NCI-H2227 treated with DMSO at 0.1 percent for 48 hours (cell line): ENCODE data around the gene HOXC9.

Experiments
- DNase-seq: peaks from one replicate; lab custom pipeline; 2025; lab: John Stamatoyannopoulos, UW

Gene HOXC9

DNA sequence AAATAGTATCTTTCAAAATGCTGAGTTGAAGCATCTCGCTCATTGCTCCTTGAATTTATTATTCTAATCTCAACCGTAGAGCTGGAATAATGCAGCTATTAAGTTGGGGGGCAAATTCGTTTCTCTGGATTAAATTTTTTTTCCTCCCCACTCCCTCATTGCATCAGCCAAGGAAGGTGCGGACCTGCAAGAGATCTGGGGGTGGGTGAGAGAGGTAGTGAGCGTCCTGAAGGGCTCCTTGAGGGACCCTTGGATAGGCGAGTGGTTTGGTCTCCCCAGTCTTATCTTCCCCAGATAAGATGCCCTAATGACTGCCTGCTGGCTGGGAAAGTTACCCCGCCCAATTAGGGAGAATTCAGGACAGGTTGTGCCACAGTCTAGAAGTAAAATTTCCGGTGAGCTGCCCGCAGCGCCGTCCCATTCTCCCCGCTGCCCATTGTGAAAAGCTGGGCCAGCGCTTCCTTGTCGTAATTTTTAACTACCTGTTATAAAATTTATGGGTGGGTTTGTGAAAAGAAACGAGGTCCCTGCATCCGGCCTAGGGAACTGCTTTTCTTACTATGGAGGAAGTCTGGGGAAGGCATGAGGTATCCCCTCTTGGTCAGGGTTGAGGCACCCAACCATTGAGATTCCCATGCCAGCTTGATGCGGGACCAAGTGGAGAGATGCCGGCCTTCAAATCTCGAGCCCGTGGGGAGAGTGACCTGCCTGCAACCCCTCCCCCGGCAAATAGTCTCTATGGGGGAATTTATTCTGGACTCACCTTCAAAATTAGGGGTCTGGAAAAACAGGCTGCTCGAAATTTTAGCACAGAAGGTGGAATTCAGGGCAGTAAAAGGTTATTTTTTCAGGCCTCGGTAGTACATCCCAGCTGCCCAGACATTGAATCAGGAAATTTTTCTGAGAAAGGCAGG lies 15.3 kb downstream of the HOXC9 start:
- no peak for DNase-seq

DNA sequence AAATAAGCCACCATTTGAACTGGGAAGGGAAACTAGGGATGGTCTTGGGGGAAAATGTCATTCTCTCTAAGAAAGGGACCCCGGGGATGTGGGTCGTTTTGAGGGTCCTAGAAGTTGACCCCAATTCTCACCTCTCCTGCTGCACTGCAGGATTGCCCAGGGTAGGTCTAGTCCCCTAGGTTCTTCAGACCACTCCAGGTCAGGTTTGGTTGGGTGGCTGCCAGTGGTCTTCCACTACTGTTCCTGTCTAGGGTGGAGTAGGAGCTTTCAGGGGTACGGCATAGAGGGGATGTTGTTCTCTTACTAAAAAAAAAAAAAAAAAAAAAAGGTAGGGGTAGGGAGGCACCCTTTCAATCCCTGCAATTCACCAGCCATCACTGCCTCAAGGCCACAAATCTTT lies 16.1 kb downstream of the HOXC9 start:
- no peak for DNase-seq

- DNase-seq = no peak
Observed at GRCh38 chr12:54016478-54016964, 16.6 kb downstream of the HOXC9 start.

DNA sequence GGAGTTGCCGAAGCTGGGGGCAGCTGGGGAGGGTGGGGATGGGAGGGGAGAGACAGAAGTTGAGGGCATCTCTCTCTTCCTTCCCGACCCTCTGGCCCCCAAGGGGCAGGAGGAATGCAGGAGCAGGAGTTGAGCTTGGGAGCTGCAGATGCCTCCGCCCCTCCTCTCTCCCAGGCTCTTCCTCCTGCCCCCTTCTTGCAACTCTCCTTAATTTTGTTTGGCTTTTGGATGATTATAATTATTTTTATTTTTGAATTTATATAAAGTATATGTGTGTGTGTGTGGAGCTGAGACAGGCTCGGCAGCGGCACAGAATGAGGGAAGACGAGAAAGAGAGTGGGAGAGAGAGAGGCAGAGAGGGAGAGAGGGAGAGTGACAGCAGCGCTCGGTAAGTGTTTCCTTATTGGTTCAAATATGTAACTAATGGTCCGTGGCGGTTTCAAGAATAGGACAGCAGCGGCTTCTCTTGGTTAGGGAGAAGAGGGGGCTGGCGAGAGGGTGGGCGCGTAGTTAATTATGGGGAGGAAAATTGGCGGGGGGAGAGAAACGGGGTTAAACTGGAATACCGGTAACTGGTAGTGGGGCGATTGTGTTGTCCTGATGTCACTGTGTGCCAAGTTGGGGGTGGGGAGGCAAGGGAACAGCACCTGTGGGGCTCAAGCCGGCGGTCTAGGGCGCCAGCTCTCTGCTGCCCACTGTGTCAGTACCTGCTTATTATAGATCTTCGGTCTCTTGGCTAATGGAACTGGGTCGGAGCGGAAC lies 17.2 kb downstream of the HOXC9 start:
- peak; percentile 72 for DNase-seq

- DNase-seq = peak; percentile 72
Observed at GRCh38 chr12:54017878-54018467, 18.0 kb downstream of the HOXC9 start.

DNA sequence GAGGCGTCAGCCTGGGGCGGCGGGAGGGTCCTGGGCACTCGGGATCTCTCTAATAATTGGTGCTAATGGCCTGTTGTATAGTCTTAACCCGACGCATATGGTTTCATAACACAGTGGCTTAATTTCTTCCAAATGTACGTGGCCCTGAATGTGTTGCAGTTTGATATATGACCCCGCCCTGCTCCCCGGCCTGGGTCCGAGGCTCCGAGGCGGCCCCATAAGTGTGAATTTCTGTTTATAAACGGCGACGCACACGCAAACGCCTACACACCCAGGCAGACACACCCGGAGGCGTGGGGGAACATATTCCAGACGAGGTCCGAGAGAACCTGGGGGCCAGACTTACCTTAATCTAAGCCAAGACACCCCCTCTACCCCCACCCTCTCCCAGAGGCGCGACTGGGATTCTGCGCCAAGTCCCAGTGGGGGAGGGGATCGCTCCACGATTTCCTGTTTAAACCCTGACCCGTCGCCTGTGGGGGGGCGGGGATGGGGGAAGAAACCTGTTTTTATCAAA lies 18.6 kb downstream of the HOXC9 start:
- peak; percentile 23 for DNase-seq

GRCh38 chr12:54019091-54019811 lies 19.3 kb downstream of the HOXC9 start:
- no peak for DNase-seq

GRCh38 chr12:54019924-54020590 lies 20.1 kb downstream of the HOXC9 start:
- no peak for DNase-seq

- no peak for DNase-seq
Observed at GRCh38 chr12:54020591-54021405, 20.8 kb downstream of the HOXC9 start.

DNA sequence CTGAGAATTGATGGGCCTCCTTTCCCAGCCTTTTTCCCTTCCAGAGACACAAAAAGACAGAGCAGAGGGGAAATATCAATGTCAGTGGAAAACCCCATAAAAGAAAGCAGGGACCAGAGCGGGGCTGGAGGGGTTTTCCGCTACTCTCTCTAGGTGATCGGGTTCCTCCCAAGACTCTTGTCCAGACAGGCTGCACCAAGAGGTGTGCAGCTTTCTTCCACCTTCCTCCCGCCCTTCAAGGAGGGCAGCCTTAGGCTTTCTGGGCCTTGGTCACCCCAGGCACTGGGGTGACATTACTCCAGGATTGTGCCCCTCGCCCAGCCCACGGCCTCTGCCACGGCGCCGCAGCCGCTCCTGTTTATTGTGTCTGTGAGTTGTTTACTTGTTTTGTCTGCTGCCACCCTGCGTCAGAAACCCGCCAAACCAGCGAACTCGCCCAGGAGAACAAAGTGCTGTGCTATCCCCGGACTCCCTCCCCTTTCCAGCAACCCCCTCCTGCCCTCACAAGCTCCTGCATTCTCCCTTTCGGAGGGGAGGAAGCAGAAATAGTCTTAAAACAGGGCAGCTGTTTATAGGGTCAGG lies 21.6 kb downstream of the HOXC9 start:
- DNase-seq = peak; percentile 18

DNA sequence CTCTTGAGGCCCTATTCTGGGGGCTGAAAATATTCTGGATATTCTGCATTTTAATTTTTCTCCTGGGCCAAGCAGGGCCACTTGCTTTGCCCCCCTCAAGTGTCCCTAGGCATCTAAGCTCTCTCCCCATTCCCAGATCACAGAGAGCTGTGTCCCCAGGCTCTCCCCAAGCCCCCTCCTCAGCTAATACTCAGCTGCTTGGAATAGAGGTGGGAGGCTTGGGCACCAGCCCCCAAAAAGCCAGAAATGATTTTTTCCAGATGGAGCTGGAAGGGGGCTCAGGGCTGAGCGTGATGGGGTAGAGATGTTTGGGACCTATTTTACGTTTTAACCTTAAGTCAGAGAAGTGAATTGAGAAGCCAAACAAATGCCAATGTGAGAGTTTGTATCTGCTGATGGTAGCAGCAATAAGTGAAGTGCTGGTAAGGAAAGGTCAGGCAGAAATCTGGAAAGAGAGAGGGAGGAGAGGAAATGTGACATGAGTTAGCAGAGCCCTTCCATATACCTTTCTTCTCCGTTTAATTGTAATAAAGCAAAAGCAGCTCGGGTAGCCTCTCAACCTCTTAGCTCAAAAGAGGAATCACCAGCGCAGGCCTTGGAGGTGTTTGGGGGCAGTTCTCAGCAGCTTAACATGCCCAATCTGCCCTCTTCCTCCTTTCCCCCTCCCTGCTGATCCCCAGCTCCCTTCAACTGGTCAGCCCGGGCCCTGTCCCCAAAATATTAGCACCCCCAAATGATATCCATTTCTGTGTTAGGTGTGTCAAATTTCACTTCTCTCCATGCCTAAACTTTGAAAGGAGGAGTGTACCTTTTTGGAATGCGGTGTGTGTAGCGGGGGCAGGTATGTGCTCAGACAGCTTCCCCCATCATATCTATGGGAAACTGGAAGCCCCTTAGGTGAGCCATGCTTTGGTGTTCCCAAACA lies 23.3 kb downstream of the HOXC9 start:
- DNase-seq = no peak

GRCh38 chr12:54024127-54024526 lies 24.2 kb downstream of the HOXC9 start:
- no peak for DNase-seq

GRCh38 chr12:54024581-54025305 lies 24.8 kb downstream of the HOXC9 start:
- no peak for DNase-seq

DNA sequence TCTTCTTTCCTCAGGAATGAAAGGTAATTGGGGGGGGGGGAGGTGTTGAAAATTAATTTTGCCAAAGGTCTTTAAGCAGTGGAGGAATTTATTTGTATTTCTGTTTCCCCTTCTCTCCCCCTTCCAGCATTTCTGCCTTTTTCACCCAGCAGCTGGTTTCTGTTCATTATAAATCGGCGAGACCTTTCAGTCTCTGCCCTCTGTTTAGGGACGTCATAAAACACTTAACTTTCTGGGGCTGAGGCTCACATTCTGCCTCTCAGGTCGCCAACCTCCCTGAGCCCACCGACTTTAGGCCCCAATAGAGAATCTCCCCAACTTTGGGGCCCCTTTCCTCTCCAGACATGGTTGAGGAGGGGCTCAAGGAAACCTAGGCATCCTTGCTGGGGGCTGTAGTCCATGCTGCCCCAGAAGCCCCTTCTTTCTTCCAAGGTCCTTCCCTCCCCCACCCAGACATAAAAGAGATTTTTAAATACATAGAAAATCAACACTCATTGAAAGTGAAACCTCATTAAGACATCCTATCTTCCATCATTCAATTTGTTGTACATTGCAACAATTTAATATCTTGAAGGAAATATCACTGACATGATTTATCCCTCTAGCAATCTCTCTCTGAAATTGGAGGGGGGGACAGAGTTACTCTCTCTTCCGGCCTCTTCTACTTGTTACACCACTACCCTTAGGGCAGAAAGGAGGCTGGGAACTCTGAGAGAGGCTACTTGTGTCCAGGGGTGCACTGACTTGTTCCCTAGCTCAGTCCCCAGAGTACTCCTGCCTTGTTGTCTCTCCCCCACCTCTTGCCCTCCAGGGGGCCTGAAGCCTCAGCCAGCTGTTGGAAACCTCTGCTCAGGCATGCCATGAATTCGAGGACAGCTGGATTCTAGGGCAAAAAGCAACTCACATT lies 25.8 kb downstream of the HOXC9 start:
- DNase-seq = no peak

DNA sequence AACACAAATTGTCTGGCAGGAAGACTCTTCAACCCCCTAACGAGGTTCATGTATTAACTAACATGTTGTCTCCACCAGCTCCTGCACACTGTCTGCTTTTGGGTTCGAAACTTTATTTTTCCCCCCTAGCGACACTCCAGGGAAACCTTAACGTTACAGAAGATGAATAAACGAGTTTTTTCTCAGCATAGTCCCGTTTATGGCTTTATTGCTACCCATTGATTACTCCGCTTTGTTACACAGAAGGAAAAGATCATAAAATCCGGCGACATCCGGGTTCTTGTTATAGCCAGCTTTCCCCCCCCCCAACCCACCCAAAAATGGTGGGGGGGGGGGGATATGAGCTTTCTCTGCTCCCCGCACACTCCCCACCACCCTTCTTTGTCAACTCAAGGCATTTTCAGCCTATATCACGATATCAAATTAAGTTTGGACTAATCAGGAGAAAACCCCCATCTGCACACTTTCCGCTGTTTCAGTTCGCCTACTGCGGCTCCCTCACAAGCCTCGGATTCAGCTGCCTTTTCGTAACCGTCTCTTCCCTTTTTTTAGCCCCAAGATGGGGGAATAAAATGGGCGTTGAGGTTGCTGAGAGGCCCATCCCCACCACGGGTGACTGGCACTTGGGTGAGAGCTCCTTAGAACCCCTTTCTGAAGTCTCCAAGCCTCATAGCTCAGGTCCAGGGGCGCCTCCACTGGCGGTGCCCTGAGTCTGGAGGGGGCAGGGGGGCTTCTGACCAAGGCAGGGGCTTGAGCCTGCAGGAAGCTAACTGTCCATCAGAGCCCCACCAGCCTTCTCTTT lies 26.9 kb downstream of the HOXC9 start:
- no peak for DNase-seq

DNA sequence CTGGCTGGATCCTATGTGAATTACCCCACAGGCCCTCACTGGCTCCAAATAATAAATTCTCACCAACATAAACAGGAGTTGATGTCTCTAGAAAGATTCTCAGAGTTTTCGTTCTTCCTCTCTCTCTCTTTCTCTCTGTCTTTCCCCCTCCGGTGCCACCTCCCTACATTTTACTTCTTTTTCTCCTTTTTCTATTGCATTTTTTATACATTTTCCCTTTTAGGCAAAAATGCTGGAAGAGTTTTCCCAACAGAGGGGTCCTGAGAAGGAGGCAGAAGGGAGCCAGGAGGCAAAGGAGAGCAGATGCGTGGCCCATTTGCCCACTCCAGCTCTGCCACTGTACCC lies 27.5 kb downstream of the HOXC9 start:
- DNase-seq = no peak
